ENCODE results near the gene AEBP1.

Gene AEBP1

GRCh38 chr7:44102846-44103565 is 1.1 kb upstream of the AEBP1 start:
- Histone ChIP-seq H3K36me3 (ENCODE audit: insufficient read depth, low read depth, low read length) (no peaks in the 10 kb centered on the region), H3K4me1 (ENCODE audit: insufficient read depth, low read length) (no peaks in the 10 kb centered on the region), H3K9me3 (ENCODE audit: insufficient read depth, low read depth, low read length) (no peaks in the 10 kb centered on the region), H3K27me3 (ENCODE audit: insufficient read depth, low read length) (peaks cover 31% of the 10 kb centered on the region), H3K27ac (ENCODE audit: low read length) (no peak overlapping the region), H3K4me3 (ENCODE audit: low read length) (no peak overlapping the region), H3K9ac (ENCODE audit: low read depth, low read length) (no peak overlapping the region)

GRCh38 chr7:44103566-44103922 is 601 bp upstream of the AEBP1 start:
- H3K27me3 ChIP-seq (ENCODE audit: insufficient read depth, low read length) = peaks cover 31% of the 10 kb centered on the region
- no peak overlapping the region for H3K27ac ChIP-seq (ENCODE audit: low read length)
- H3K9ac ChIP-seq (ENCODE audit: low read depth, low read length) = no peak overlapping the region
- H3K4me3 ChIP-seq (ENCODE audit: low read length) = peak overlapping the region; percentile 64
- H3K9me3 ChIP-seq (ENCODE audit: insufficient read depth, low read depth, low read length) = no peaks in the 10 kb centered on the region
- H3K4me1 ChIP-seq (ENCODE audit: insufficient read depth, low read length) = no peaks in the 10 kb centered on the region
- no peaks in the 10 kb centered on the region for H3K36me3 ChIP-seq (ENCODE audit: insufficient read depth, low read depth, low read length)

GRCh38 chr7:44104860-44105771 is 971 bp downstream of the AEBP1 start:
- H3K9ac ChIP-seq (ENCODE audit: low read depth, low read length) = peak overlapping the region; percentile 59; the same call in 1 of the 2 replicates
- no peaks in the 10 kb centered on the region for H3K9me3 ChIP-seq (ENCODE audit: insufficient read depth, low read depth, low read length)
- peaks cover 31% of the 10 kb centered on the region for H3K27me3 ChIP-seq (ENCODE audit: insufficient read depth, low read length)
- H3K36me3 ChIP-seq (ENCODE audit: insufficient read depth, low read depth, low read length) = peaks cover 2% of the 10 kb centered on the region; the same call in 1 of the 2 replicates
- no peak overlapping the region for H3K27ac ChIP-seq (ENCODE audit: low read length)
- peak overlapping the region; percentile 74 for H3K4me3 ChIP-seq (ENCODE audit: low read length)
- H3K4me1 ChIP-seq (ENCODE audit: insufficient read depth, low read length) = no peaks in the 10 kb centered on the region

- no peaks in the 10 kb centered on the region for H3K9me3 ChIP-seq (ENCODE audit: insufficient read depth, low read depth, low read length)
- H3K4me3 ChIP-seq (ENCODE audit: low read length) = no peak overlapping the region; the same call in 1 of the 2 replicates
- H3K36me3 ChIP-seq (ENCODE audit: insufficient read depth, low read depth, low read length) = peaks cover 6% of the 10 kb centered on the region; the same call in 1 of the 2 replicates
- H3K4me1 ChIP-seq (ENCODE audit: insufficient read depth, low read length) = no peaks in the 10 kb centered on the region
- H3K27me3 ChIP-seq (ENCODE audit: insufficient read depth, low read length) = peaks cover 31% of the 10 kb centered on the region
- no peak overlapping the region for H3K9ac ChIP-seq (ENCODE audit: low read depth, low read length)
- H3K27ac ChIP-seq (ENCODE audit: low read length) = no peak overlapping the region
Observed at GRCh38 chr7:44105832-44106231, 1.7 kb downstream of the AEBP1 start.

- Histone ChIP-seq H3K9ac (ENCODE audit: low read depth, low read length) (no peak overlapping the region), H3K27me3 (ENCODE audit: insufficient read depth, low read length) (peaks cover 31% of the 10 kb centered on the region), H3K4me3 (ENCODE audit: low read length) (no peak overlapping the region), H3K36me3 (ENCODE audit: insufficient read depth, low read depth, low read length) (peaks cover 6% of the 10 kb centered on the region; the same call in 1 of the 2 replicates), H3K9me3 (ENCODE audit: insufficient read depth, low read depth, low read length) (no peaks in the 10 kb centered on the region), H3K4me1 (ENCODE audit: insufficient read depth, low read length) (no peaks in the 10 kb centered on the region), H3K27ac (ENCODE audit: low read length) (no peak overlapping the region)
Observed at GRCh38 chr7:44106311-44107065, 2.3 kb downstream of the AEBP1 start.

GRCh38 chr7:44107116-44107960 is 3.2 kb downstream of the AEBP1 start:
- H3K27me3 ChIP-seq (ENCODE audit: insufficient read depth, low read length) = peaks cover 30% of the 10 kb centered on the region
- H3K9me3 ChIP-seq (ENCODE audit: insufficient read depth, low read depth, low read length) = no peaks in the 10 kb centered on the region
- H3K27ac ChIP-seq (ENCODE audit: low read length) = no peak overlapping the region
- no peaks in the 10 kb centered on the region for H3K4me1 ChIP-seq (ENCODE audit: insufficient read depth, low read length)
- no peak overlapping the region for H3K9ac ChIP-seq (ENCODE audit: low read depth, low read length)
- peaks cover 6% of the 10 kb centered on the region; the same call in 1 of the 2 replicates for H3K36me3 ChIP-seq (ENCODE audit: insufficient read depth, low read depth, low read length)
- H3K4me3 ChIP-seq (ENCODE audit: low read length) = no peak overlapping the region

- Histone ChIP-seq H3K9me3 (ENCODE audit: insufficient read depth, low read depth, low read length) (no peaks in the 10 kb centered on the region), H3K36me3 (ENCODE audit: insufficient read depth, low read depth, low read length) (peaks cover 6% of the 10 kb centered on the region; the same call in 1 of the 2 replicates), H3K9ac (ENCODE audit: low read depth, low read length) (no peak overlapping the region), H3K4me1 (ENCODE audit: insufficient read depth, low read length) (no peaks in the 10 kb centered on the region), H3K4me3 (ENCODE audit: low read length) (no peak overlapping the region), H3K27ac (ENCODE audit: low read length) (no peak overlapping the region), H3K27me3 (ENCODE audit: insufficient read depth, low read length) (peaks cover 23% of the 10 kb centered on the region)
Observed at GRCh38 chr7:44107961-44108767, 4.0 kb downstream of the AEBP1 start.

GRCh38 chr7:44108768-44109750 is 4.9 kb downstream of the AEBP1 start:
- Histone ChIP-seq H3K4me3 (ENCODE audit: low read length) (no peak overlapping the region), H3K36me3 (ENCODE audit: insufficient read depth, low read depth, low read length) (peaks cover 9% of the 10 kb centered on the region), H3K27ac (ENCODE audit: low read length) (no peak overlapping the region), H3K9ac (ENCODE audit: low read depth, low read length) (no peak overlapping the region), H3K9me3 (ENCODE audit: insufficient read depth, low read depth, low read length) (no peaks in the 10 kb centered on the region), H3K27me3 (ENCODE audit: insufficient read depth, low read length) (peaks cover 17% of the 10 kb centered on the region), H3K4me1 (ENCODE audit: insufficient read depth, low read length) (no peaks in the 10 kb centered on the region)

GRCh38 chr7:44109991-44110390 is 5.8 kb downstream of the AEBP1 start:
- no peak overlapping the region for H3K9ac ChIP-seq (ENCODE audit: low read depth, low read length)
- H3K27me3 ChIP-seq (ENCODE audit: insufficient read depth, low read length) = peaks cover 10% of the 10 kb centered on the region
- H3K9me3 ChIP-seq (ENCODE audit: insufficient read depth, low read depth, low read length) = no peaks in the 10 kb centered on the region
- H3K4me3 ChIP-seq (ENCODE audit: low read length) = no peak overlapping the region
- no peak overlapping the region for H3K27ac ChIP-seq (ENCODE audit: low read length)
- peaks cover 18% of the 10 kb centered on the region for H3K36me3 ChIP-seq (ENCODE audit: insufficient read depth, low read depth, low read length)
- H3K4me1 ChIP-seq (ENCODE audit: insufficient read depth, low read length) = no peaks in the 10 kb centered on the region
